NCI-H345 treated with DMSO at 0.1 percent for 48 hours (cell line): ENCODE measurements around the gene GPX3.

Source experiments
- DNase-seq: peaks from one replicate; lab custom pipeline; 2025; ENCODE audit not compliant: unreplicated experiment; lab: John Stamatoyannopoulos, UW

The GPX3 gene

DNA sequence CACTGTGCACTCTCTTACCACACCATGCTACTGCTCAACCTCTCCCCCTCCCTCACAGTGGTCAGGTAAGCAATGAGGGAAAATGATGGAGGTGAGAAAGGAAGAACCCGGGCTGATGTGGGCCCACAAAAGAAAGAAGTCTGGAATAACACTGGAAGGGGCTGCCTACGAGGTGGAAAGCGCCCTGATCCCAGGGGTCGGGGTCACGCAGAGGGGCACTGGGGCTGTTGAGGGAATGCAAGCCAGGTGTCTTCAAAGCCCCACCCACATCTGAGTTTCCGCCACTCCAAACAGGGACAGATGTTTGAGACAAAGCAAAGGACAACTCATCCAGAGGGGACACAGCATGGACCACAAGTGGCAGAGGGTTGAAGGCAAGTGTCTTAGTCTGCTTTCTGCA, 56.2 kb downstream of the GPX3 start:
- DNase-seq = no peak

DNA sequence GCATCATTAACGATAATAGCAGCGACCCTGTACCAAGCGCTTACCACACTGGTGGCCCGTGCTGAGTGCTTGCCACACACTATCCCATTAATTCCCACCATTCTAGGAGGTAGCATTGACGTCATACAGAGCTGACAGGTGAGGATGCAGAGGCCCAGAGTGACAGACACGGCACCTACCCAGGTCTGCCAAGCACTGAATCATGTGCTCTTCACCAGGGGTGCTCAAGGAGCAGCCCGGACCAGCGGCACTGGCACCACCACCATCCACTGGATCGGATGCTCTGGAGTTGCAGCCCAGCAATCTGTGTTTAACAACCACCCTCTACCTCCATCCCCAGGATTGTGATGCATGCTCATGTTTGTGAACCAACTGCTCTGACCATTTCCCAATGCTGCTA, 57.0 kb downstream of the GPX3 start:
- no peak for DNase-seq

DNA sequence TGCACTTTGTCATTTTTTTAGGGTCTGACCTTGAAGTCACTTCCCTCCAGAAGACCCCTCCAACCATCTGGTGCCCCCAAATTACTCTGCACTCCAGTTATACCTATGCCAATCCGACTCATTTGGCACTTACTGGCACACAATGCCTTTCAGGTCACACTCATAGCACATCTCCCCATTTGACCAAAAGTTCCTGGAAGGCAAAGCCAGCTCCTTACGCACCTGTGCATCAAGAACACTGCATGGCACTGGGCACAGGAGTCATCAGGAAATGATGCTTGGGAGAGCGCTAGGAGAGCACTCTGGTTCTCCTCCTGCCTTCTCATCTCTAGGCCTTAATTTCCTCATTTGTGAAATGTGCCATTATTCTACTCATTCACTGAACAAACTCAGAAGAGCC, 57.6 kb downstream of the GPX3 start:
- no peak for DNase-seq
